Kidney capillary endothelial cell (primary cell): ENCODE results near the gene BIN2.
"Not testable (repeated sequence)": the region's sequence is repeated elsewhere in the genome, so short reads cannot be mapped to it uniquely, and the experiment has no call there.

Experiments
- DNase-seq: peaks from one replicate; pipeline ENCODE4 v3.0.0-alpha.2; 2018; ENCODE audit warnings: low spot score

The BIN2 gene

DNA sequence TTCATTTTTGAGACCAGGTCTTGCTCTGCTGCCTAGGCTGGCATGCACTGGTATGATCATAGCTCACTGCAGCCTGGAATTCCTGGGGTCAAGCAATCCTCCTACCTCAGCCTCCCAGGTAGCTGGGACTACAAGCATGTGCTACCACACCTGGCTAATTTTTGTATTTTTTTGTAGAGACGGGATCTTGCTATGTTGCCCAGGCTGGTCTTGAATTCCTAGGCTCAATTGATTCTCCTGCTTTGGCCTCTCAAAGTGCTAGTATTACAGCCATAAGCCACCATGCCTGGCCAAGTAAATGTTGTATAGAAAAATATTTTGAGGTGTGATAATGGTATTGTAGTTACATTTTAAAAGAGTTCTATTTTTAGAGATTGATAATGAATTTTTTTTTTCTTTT, 12.6 kb downstream of the BIN2 start:
- no peak for DNase-seq

DNA sequence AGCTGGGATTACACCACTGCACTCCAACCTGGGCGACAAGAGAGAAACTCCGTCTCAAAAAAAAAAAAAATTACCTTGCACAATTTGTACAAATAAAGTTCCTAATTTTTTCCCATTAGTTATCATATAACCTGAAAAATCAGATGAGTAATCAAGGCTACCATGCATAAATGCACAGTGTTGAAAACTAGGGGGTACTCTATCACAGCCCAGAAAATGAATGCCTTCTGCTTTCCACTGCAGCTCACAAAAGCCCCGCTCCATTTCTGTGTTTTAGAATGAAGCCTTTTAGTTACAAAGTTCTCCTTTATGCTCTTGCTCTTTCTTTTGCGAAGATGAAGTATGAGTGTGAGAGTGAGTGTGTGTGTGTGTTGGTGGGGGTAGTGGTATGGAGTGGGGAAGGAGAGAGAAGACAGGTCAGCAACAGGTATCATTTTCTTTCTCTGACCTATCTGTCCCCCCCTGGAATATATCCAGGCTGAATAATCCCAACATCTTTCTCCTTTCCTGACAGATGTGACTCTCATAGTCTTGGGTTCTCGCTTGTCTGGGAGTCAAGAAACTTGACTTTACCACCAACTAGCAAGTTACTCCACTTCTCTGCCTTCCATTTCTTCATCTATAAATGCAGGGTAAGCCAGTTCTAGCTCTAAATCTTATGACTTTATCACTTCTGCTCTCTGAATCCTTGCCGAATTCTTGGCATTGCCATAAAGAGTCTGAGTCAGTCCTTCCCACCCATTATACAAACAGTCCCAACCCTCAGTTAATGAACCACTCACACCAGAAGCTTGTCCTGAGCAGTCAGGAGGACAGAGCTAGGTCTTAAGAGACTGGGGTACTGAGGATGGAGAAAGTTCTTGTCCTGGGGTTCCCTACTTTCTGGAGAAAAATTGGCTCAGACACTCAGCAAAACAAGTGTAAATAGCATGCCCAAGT, 16.1 kb downstream of the BIN2 start:
- no peak for DNase-seq

DNA sequence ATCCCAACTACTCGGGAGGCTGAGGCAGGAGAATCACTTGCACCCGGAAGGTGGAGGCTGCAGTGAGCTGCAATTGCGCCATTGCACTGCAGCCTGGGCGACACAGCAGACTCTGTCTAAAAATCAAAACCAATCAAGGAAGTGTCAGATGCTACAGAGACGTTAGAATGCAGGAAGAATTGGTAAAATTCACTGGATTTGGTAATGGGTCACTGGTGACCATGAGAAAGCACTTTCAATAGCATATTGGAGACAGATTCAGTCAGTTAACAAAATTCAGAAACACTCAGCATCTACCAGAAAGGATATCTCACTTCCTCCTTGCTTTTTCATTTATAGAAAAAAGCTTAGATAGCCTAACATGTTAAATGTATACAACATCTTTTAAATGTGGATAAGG, 17.5 kb downstream of the BIN2 start:
- DNase-seq = no peak

DNA sequence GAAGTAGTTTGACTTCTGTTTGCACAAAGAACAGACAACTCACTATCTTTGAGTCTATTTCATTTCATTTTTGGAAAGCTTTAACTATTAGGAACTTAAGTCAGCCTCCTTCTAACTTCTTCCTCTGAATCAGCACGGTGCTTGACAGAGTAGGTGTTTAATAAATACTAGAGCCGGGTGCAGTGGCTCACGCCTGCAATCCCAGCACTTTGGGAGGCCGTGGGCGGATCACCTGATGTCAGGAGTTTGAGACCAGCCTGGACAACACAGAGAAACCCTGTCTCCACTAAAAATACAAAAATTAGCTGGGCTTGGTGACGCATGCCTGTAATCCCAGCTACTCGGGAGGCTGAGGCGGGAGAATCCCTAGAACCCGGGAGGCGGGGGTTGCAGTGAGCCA, 23.2 kb downstream of the BIN2 start:
- not testable (repeated sequence) for DNase-seq

DNA sequence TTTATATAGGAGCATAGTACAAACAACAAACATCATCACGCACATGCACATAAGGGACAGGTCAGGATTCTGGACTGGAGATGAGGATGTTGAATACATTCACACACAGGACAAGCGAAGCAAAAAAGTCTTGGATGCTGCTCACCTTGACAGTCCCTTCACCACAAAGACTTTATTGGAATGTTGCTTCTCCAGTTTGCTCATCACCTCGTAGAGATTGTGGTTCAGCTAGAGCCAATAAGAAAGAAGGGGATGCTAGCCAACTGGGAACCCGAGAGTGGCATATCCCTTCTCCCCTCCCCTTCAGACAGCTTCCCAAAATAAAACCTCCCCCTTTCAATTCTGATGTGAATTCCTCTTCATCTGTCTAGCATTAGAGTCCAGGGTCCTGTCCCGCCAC, 28.3 kb downstream of the BIN2 start:
- DNase-seq = no peak

DNA sequence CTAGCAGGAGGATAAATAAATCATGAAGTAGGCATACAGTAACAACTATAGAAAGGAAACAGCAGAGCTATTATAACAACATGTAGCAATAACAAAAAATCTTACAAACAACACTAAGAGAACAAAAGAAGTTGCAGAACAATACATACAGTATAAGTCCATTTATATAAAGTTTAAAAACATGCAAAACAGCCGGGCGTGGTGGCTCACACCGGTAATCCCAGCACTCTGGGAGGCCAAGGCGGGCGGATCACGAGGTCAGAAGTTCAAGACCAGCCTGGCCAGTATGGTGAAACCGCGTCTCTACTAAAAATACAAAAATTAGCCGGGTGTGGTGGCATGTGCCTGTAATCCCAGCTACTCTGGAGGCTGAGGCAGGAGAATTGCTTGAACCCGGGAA, 29.9 kb downstream of the BIN2 start:
- DNase-seq = not testable (repeated sequence)

DNA sequence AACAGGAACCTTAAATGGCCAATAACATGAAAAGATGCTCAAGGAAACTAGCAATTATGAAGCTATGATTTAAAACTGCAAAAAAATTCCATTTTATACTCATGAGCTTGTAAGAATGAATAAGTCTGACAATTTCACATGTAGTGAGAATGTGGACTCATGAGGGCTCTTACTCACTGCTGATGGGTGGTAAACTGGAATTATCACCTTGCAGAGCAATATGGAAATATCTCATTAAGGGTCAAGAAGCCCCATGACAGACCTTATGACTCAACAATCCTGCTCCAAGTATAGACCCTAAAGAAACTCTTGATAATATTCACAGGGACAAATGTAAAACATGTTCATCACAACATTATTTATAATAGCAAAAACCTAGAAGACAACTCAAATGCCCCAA, 30.3 kb downstream of the BIN2 start:
- peak; percentile 4 for DNase-seq

DNA sequence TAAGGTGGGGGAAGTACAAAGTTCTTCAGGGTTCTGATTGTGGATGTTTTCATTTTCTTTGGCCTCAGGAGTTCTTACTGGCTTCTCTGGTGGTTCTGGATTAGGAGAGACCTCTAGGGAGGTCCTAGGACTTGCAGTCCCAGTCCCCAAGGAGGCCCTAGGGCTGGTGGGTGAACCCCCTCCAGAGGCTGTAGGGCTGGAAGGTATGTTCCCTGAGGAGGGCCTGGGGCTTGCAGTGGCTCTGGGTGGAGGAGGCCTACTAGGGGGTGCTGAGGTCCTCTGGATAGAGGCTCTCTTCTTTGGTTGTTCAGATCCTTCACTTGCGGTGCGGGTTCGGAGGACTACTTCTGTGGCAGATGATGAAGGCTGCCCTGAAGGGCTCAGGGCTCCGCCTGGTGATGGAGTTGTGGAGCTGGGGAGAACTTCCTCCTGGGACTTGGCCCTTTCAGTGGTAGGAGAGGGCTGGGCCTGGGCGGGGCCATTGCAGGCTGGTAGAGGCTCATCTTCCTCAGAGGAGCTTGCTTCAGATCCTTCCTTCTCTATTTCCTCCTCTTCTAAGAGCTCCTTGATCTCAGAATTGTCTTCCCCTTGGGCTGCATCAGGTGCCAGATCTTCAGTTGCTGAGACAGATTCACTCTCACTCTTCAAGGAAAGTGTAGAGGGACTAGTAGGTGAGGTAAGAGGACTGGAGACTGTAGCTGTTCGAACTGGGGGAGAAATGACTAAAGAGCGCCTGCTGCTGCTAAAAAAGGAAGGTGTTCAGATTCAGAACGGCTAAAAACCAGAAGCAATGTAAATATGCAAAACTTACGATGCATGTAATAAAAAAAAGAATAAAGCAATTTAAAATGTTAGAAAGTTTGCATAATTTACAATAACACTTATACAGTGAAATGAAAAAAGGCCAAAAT, 32.1 kb downstream of the BIN2 start:
- DNase-seq = not testable (repeated sequence)

DNA sequence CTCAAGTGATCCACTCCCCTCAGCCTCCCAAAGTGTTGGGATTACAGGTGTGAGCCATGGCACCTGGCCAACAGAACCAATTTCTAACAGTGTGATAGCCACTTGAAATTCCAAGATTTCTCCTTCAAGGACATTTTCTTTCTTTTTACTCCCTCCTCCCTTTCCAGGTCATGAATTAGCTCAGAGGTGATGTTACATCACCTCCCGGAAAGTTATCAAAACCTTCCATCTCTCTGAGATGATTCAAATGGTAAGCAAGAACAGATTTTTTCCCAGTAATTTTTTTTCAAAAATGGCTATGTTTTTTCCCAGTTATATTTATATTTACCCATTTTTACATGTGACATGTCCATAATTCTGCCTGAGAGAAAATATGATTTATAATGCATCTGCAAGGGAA, 38.1 kb downstream of the BIN2 start:
- DNase-seq = no peak

DNA sequence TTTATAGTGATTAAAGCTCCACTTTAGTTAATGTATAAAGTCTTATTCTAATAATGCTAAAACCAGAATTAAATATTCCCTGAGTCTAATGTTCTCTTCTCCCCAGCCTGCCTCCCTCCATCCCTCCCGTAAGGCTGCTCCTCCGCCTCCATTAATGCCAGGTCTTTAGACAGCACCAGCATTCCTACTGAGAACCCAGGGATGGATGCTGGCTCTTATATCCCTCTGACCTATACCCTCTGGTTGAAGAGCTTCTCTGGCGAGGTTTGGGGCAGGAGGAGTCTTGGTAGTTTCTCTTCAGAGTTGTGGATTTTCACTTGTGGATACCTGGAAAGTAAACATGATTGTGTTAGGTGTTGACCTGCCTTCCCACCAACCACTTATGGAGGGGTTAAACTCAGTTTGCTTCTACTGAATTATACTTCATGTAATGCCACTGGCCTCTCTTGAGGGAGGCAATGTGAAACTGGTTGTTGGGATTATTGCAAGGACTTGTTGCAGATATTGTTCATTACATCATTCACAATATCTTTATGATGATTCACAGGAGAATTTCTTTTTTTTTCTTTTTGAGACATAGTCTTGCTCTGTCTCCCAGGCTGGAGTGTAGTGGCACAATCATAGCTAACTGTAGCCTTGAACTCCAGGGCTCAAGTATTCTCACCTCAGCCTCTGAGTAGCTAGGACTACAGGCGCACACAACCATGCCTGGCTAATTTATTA, 42.6 kb downstream of the BIN2 start:
- DNase-seq = no peak

DNA sequence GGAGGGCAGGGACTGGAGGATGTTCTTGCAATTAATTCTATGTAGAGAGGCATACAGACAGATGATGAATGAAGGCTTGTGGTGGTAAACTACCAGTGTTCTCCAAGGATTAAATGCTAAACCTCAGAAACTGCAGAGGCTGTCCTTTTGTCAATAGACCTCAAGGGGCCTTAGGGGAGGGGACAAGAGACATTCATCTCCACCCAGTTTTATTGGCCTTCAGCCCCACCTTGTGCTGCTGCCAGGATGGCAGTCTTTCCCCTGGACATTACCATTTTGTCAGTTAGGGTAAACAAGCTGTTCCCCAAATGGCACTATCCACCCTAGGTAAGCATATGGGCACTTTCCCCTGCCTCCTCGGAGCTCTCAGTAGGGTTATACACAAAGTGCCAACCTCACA, 48.9 kb downstream of the BIN2 start:
- DNase-seq = no peak

DNA sequence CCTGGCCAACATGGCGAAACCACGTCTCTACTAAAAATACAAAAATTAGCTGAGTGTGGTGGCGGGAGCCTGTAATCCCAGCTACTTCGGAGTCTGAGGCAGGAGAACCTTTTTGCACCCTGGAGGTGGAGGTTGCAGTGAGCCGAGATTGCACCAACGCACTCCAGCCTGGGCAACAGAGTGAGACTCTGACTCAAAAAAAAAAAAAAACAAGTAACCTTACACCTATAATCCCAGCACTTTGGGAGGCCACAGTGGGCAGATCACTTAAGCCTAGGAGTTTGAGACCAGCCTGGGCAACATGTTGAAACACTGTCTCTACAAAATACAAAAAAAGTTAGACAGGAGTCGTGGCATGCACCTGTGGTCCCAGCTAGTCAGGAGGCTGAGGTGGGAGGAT, 51.2 kb downstream of the BIN2 start:
- DNase-seq = not testable (repeated sequence)

DNA sequence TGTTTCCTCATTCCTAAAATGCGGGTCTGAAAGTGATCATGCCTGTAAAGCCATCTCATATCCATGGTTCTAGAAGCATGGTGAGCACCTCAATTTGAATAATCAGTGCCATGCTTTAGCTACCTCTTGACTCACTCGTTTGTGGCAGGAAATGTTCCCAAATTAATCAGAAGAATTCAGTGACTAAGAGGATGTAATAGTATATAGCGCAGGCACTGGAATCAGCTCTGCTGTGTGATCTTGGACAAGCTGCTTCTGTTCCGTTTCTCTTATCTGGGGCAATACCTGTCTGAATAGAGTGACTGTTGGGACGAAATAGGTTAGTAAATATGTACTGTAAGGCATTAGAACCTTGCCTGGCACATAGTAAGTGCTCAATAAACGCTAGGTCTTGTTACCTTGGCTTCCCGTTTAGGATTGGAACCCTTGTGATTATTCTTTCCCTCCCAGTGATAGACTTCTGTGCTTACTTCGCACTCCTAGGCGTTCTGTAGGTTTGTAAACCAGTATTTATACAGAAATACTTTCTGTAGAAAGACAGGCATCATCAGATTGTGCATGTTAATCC, 52.9 kb downstream of the BIN2 start:
- peak; percentile 88 for DNase-seq

DNA sequence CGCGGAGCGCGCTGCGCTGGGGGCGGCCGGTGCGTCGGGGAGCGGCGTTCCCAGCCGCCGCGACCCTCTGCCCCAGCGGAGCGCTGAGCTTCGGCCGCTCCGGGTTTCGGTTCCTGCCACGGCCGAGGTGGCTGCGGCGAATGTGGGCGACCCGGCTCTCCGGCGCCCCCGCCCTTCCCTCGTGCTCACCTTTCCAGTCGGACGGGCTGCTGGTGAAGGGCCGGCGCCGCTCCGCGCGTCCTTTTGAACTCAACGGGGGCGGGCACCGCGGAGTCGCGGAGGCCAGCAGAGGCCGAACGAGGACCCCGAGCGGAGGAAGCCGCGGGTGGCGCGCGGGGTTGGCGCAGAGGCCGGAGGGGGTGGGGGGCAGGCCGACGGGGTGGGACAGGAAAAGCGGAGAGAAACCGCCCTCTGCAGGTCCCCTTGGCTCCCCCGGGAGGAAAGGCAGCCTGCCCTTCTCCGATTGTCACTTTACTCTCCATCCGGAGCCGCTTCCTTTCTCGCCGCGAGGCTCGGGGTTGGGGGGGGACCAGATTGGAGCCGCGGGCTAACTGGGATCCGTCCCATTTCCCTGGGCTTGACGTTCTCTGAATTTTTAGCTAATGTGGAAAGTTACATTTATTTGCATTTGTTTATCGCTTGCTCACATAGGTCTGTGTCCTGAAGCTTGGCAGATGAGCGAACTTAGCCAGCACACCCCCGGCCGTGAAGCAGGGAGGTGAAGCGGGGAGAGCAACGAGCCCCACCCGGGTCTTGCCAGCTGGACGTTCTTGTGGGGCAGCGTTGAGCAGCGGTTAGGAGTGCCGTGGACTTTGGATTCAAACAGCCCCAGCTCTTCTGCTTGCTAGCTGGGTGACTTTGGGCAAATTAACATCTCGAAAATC, 53.7 kb downstream of the BIN2 start, which contains the start of gene SMAGP:
Gene SMAGP (minus strand): TSS at position 349 of the 884 bp plus-strand sequence. CDS start 1,137 bp downstream, outside the sequence.
- peak; percentile 53 for DNase-seq

DNA sequence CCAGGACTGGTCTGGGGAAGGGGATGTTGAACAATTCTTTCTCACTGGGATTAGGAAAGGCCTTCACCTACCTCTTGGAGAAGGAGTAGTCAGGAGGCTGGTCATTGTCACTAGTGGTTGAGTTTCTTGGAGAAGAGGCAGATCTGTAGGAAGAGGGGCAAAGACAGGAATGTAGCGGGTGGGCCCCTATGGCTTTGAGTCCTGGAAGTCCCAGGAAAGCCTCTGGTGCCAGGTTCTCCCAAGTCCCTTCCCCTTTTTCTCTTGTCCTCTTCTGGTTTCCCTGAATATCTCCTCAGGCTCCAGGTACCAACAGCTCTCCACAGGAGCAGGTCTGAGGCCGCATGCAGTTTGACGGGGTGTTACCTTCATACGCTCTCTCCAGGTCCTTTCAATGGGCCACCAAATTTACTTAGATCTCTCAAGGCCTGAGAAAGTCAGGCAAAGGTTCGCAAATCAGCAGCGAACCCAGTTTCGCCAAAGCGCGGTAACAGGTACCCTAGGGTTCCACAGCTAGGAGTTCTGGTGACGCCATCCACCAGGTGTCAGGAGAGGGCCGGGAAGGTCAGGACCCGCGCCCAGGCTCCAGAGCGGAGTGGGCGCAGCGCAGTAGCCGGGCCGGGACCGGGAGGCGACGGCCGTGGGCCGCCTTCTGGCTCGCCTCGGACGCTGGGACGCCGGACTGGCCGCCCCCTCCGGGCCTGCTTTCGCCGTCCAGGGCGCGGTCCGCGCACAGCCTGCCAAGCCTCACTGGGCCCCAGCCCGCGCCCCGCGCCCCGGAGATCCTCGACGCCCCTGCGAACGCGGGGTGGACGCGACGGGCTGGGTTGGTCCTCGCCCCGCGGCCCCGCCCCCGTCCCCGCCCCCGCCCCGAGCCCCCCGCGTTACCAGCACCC, 54.6 kb downstream of the BIN2 start:
- no peak for DNase-seq

DNA sequence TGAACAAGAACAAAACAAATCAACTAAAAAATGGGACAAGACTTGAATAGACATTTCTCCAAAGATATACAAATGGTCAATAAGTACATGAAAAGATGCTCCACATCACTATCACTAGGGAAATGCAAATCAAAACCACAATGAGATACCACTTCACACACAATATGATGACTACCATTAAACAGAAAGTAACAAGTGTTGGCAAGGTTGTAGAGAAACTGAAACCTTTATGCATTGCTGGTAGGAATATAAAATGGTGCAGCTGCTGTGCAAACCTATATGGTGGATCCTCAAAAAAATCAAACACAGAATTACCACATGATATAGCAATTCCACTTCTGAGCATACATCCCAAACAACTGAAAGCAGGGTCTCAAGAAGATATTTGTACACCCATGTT, 59.0 kb downstream of the BIN2 start:
- no peak for DNase-seq

DNA sequence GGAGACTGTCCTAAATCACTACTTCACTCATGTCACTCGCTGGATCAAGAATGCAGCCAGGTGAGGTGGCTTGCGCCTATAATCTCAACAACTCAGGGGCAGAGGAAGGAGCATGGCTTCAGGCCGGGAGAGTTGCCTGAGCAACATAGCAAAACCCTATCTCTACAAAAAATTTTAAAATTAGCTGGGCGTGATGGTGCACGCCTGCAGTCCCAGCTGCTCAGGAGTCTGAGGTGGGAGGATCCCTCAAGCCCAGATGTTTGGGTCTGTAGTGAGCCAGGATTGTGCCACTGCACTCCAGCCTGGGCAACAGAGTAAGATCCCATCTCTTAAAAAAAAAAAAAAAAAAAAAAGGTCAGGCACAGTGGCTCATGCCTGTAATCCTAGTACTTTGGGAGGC, 59.7 kb downstream of the BIN2 start:
- DNase-seq = no peak

DNA sequence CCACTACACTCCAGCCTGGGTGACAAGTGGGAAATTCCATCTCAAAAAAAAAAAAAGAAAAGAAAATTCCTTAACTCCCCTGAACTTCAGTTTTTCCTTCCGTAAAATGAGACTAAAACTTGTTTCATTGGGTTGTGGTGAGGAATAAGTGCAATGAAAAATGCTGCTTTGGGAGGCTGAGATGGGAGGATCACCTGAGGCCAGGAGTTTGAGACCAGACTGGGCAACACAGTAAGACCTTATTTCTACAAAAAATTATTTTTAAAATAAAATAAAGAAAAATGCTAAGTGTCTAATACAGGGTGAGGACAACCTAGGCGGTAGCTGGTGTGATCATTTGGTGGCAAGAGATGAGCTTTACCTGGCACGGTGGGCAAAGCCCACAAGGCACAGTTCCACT, 60.6 kb downstream of the BIN2 start:
- no peak for DNase-seq

DNA sequence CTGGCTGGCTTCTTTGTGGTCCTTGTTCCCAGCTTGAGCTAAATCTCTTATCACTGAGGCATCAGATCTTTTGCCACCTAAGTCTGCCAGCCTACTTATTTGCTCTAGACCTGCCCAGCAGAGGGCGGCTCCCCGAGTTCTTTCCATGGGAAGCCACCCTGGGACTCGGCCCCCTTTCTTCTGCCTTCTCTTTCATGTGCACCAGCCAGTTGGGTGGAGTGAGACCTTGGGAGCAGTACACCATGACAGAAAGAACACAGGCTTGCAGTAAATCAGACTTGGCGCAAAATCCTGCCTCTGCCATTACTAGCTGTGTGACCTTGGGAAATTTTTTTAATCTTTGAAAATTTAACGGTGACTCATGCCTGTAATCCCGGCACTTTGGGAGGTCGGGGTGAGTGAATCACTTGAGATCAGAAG, 61.2 kb downstream of the BIN2 start:
- no peak for DNase-seq

DNA sequence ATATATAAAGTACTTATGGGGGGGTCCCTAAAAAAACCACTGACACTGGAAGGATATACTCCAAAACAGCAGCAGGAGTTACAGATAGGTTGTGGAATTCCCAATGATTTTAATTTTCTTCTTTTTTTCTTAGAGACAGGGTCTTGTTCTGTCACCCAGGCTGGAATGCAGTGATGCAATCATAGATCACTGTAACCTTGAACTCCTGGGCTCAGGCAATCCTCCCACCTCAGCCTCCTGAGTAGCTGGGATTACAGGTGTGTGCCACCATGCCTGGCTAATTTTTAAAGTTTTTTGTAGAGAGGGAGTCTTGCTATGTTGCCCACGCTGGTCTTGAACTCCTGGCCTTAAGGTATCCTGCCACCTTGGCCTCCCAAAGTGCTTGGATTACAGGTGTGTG, 64.4 kb downstream of the BIN2 start:
- DNase-seq = not testable (repeated sequence)
